Ishikawa (cell line): ENCODE results near the gene USP12.

Experiments
- CREB1 ChIP-seq: IDR thresholded peaks from 2 replicates; pipeline ENCODE4 v1.6.1; 2012; ENCODE audit warnings: low read depth
- EP300 ChIP-seq: IDR thresholded peaks from 2 replicates; pipeline ENCODE4 v1.6.1; 2012; ENCODE audit warnings: borderline replicate concordance
- FOXM1 ChIP-seq: IDR thresholded peaks from 2 replicates; pipeline ENCODE4 v1.6.1; 2012; ENCODE audit warnings: low read depth, borderline replicate concordance
- RAD21 ChIP-seq: IDR thresholded peaks from 2 replicates; pipeline ENCODE4 v1.6.1; 2012; ENCODE audit warnings: low read depth
- TAF1 ChIP-seq: IDR thresholded peaks from 2 replicates; pipeline ENCODE4 v1.6.1; 2012; ENCODE audit warnings: low read depth, mild to moderate bottlenecking
- TEAD4 ChIP-seq: IDR thresholded peaks from 2 replicates; pipeline ENCODE4 v1.6.1; 2012
- YY1 ChIP-seq: IDR thresholded peaks from 2 replicates; pipeline ENCODE4 v1.6.1; 2012; ENCODE audit warnings: low read depth
- TF ChIP-seq, protein P1 (sequence below): IDR thresholded peaks from 2 replicates; pipeline ENCODE4 v1.6.1; 2012; ENCODE audit warnings: low read depth, mild to moderate bottlenecking
- TF ChIP-seq, protein P2 (sequence below): IDR thresholded peaks from 2 replicates; pipeline ENCODE4 v1.6.1; 2012
- TF ChIP-seq, protein P3 (sequence below): IDR thresholded peaks from 2 replicates; pipeline ENCODE4 v1.6.1; 2012

DNA sequence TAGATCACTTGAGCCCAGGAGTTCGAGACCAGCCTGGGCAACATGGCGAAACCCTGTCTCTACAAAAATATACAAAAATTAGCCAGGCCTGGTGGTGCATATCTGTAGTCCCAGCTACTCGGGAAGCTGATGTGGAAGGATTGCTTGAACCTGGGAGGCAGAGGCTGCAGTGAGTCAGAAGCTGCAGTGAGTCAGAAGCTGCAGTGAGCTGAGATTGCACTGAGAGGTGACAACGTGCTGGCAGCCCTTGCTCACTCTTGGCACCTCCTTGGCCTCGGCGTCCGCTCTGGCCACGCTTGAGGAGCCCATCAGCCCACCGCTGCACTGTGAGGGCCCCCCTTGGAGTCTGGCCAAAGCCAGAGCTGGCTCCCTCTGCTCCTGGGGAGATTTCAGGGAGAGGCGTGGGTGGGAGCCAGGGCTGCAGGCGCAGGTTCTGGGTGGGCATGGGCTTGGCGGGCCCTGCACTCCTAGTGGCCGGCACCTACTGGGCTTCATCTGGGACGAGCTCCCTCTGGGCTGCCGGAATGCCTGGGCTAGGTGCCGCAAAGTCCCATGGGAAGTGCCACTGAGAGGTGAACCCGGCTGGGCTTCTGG, 40.3 kb upstream of the USP12 start:
- TF ChIP-seq RAD21 (no peak), YY1 (no peak), EP300 (no peak), CREB1 (no peak), TAF1 (no peak), FOXM1 (no peak), TEAD4 (no peak)
- TF ChIP-seq, protein P1, sequence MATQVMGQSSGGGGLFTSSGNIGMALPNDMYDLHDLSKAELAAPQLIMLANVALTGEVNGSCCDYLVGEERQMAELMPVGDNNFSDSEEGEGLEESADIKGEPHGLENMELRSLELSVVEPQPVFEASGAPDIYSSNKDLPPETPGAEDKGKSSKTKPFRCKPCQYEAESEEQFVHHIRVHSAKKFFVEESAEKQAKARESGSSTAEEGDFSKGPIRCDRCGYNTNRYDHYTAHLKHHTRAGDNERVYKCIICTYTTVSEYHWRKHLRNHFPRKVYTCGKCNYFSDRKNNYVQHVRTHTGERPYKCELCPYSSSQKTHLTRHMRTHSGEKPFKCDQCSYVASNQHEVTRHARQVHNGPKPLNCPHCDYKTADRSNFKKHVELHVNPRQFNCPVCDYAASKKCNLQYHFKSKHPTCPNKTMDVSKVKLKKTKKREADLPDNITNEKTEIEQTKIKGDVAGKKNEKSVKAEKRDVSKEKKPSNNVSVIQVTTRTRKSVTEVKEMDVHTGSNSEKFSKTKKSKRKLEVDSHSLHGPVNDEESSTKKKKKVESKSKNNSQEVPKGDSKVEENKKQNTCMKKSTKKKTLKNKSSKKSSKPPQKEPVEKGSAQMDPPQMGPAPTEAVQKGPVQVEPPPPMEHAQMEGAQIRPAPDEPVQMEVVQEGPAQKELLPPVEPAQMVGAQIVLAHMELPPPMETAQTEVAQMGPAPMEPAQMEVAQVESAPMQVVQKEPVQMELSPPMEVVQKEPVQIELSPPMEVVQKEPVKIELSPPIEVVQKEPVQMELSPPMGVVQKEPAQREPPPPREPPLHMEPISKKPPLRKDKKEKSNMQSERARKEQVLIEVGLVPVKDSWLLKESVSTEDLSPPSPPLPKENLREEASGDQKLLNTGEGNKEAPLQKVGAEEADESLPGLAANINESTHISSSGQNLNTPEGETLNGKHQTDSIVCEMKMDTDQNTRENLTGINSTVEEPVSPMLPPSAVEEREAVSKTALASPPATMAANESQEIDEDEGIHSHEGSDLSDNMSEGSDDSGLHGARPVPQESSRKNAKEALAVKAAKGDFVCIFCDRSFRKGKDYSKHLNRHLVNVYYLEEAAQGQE: no peak
- TF ChIP-seq, protein P2, sequence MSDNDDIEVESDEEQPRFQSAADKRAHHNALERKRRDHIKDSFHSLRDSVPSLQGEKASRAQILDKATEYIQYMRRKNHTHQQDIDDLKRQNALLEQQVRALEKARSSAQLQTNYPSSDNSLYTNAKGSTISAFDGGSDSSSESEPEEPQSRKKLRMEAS: no peak
- TF ChIP-seq, protein P3, sequence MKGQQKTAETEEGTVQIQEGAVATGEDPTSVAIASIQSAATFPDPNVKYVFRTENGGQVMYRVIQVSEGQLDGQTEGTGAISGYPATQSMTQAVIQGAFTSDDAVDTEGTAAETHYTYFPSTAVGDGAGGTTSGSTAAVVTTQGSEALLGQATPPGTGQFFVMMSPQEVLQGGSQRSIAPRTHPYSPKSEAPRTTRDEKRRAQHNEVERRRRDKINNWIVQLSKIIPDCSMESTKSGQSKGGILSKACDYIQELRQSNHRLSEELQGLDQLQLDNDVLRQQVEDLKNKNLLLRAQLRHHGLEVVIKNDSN: no peak
